SK-N-MC (cell line): ENCODE data around the gene PDZD7.

Experiments
- EZH2 ChIP-seq: fragments of 200-600 bp; sonication (generic); IDR thresholded peaks from one replicate; pipeline ENCODE4 v1.6.1; 2017; ENCODE audit warnings: antibody characterized with exemption
- FOXP2 ChIP-seq: optimal IDR thresholded peaks from 2 replicates; pipeline ENCODE3; 2011; ENCODE audit warnings: mild to moderate bottlenecking, moderate library complexity; ENCODE audit not compliant: insufficient read depth; ENCODE audit errors: extremely low read length, control extremely low read depth
- POLR2AphosphoS5 ChIP-seq: IDR thresholded peaks from 2 replicates; pipeline ENCODE4 v1.6.1; 2012; ENCODE audit warnings: mild to moderate bottlenecking, low read depth, low read length, borderline replicate concordance

DNA sequence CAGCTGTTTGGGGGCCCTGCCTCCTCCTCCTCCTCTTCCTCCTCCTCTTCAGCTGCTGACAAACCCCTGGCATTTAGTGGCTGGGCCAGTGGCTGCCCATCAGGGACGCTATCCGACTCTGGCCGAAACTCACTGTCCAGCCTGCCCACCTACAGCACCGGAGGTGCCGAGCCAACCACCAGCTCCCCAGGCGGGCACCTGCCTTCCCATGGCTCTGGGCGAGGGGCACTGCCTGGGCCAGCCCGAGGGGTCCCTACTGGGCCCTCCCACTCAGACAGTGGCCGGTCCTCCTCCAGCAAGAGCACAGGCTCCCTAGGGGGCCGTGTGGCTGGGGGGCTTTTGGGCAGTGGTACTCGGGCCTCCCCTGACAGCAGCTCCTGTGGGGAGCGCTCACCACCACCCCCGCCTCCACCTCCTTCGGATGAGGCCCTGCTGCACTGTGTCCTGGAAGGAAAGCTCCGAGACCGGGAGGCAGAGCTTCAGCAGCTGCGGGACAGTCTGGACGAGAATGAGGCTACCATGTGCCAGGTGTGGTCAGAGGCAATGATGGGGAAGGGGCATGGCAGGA is 27.2 kb downstream of the PDZD7 start:
- no peak for TF ChIP-seq POLR2AphosphoS5
- TF ChIP-seq FOXP2: no peak
- TF ChIP-seq EZH2: no peak
